HG03469 (cell line): ENCODE data around the gene CPSF2.
"Not testable (repeated sequence)": the region's sequence is repeated elsewhere in the genome, so short reads cannot be mapped to it uniquely, and the experiment has no call there.

Source experiments
- ATAC-seq: cut with Tn5 transposase; IDR thresholded peaks from one replicate; pipeline ENCODE4 v1.9.1; 2021; ENCODE audit warnings: mild to moderate bottlenecking, moderate library complexity, moderate number of reproducible peaks; ENCODE audit not compliant: unreplicated experiment

The CPSF2 gene

GRCh38 chr14:92154283-92154942 lies 32.6 kb downstream of the CPSF2 start:
- ATAC-seq = no peak

GRCh38 chr14:92160619-92161018 lies 38.9 kb downstream of the CPSF2 start:
- ATAC-seq = no peak

- no peak for ATAC-seq
Measured at GRCh38 chr14:92161521-92161920, 39.8 kb downstream of the CPSF2 start.

GRCh38 chr14:92164958-92165357 lies 43.2 kb downstream of the CPSF2 start:
- no peak for ATAC-seq

- no peak for ATAC-seq
Measured at GRCh38 chr14:92173668-92174067, 51.9 kb downstream of the CPSF2 start.

- no peak for ATAC-seq
Measured at GRCh38 chr14:92175811-92176210, 54.0 kb downstream of the CPSF2 start.

- ATAC-seq = no peak
Measured at GRCh38 chr14:92176476-92176875, 54.7 kb downstream of the CPSF2 start.

- not testable (repeated sequence) for ATAC-seq
Measured at GRCh38 chr14:92179178-92179577, 57.4 kb downstream of the CPSF2 start.

- no peak for ATAC-seq
Measured at GRCh38 chr14:92185559-92185958, 63.8 kb downstream of the CPSF2 start.

- ATAC-seq = not testable (repeated sequence)
Measured at GRCh38 chr14:92187616-92188015, 65.8 kb downstream of the CPSF2 start.

- no peak for ATAC-seq
Measured at GRCh38 chr14:92190768-92191167, 69.0 kb downstream of the CPSF2 start.

GRCh38 chr14:92198804-92199203 lies 77.0 kb downstream of the CPSF2 start:
- no peak for ATAC-seq

GRCh38 chr14:92199763-92200162 lies 78.0 kb downstream of the CPSF2 start:
- ATAC-seq = no peak

- ATAC-seq = no peak
Measured at GRCh38 chr14:92203116-92203515, 81.3 kb downstream of the CPSF2 start.

GRCh38 chr14:92204792-92205191 lies 83.0 kb downstream of the CPSF2 start:
- ATAC-seq = no peak

GRCh38 chr14:92207012-92207927 lies 85.5 kb downstream of the CPSF2 start:
- ATAC-seq = no peak

- ATAC-seq = no peak
Measured at GRCh38 chr14:92207928-92208265, 86.1 kb downstream of the CPSF2 start.

- no peak for ATAC-seq
Measured at GRCh38 chr14:92209141-92209540, 87.4 kb downstream of the CPSF2 start.

GRCh38 chr14:92213125-92213524 lies 91.4 kb downstream of the CPSF2 start:
- ATAC-seq = not testable (repeated sequence)

- no peak for ATAC-seq
Measured at GRCh38 chr14:92215579-92215978, 93.8 kb downstream of the CPSF2 start.

GRCh38 chr14:92217936-92218335 lies 96.2 kb downstream of the CPSF2 start:
- no peak for ATAC-seq
